Smooth muscle cell (in vitro differentiated cells): ENCODE results near the gene DUS1L. TPM values are rescaled to one million over a fixed set of nuclear protein-coding genes. Genes with fewer than 3 reads are reported as not detected.

Source experiments
- DNase-seq: peaks from one replicate; lab custom pipeline; 2025; ENCODE audit not compliant: unreplicated experiment; lab: John Stamatoyannopoulos, UW
- H2AFZ ChIP-seq: fragments of 200-600 bp; sonication (generic); 2 replicates; pipeline ENCODE4 v1.6.0; 2016; ENCODE audit warnings: antibody characterized with exemption, low read depth, mild to moderate bottlenecking
- H3F3A ChIP-seq: fragments of 200-600 bp; sonication (generic); 2 replicates; pipeline ENCODE4 v1.6.0; 2017; ENCODE audit warnings: antibody characterized with exemption, low read depth
- H3K27ac ChIP-seq: fragments of 200-600 bp; sonication (generic); 2 replicates; pipeline ENCODE4 v1.5.1; 2016; ENCODE audit warnings: low read depth, mild to moderate bottlenecking
- H3K27me3 ChIP-seq: fragments of 200-600 bp; sonication (generic); 2 replicates; pipeline ENCODE4 v1.6.1; 2016; ENCODE audit warnings: low read depth, mild to moderate bottlenecking
- H3K36me3 ChIP-seq: fragments of 200-600 bp; sonication (generic); 2 replicates; pipeline ENCODE4 v1.5.1; 2016; ENCODE audit warnings: low read depth
- H3K4me1 ChIP-seq: fragments of 200-600 bp; sonication (generic); 2 replicates; pipeline ENCODE4 v1.5.1; 2016; ENCODE audit warnings: low read depth
- H3K4me2 ChIP-seq: fragments of 200-600 bp; sonication (generic); 2 replicates; pipeline ENCODE4 v1.6.0; 2016; ENCODE audit warnings: mild to moderate bottlenecking
- H3K4me3 ChIP-seq: fragments of 200-600 bp; sonication (generic); 2 replicates; pipeline ENCODE4 v1.5.1; 2016; ENCODE audit warnings: mild to moderate bottlenecking
- H3K79me2 ChIP-seq: fragments of 200-600 bp; sonication (generic); 2 replicates; pipeline ENCODE4 v1.6.0; 2016; ENCODE audit warnings: low read depth, mild to moderate bottlenecking
- H3K9ac ChIP-seq: fragments of 200-600 bp; sonication (generic); 2 replicates; pipeline ENCODE4 v1.6.0; 2016; ENCODE audit warnings: low read depth
- H3K9me3 ChIP-seq: fragments of 200-600 bp; sonication (generic); replicated peaks from 2 replicates; pipeline ENCODE4 v1.5.1; 2016; ENCODE audit warnings: low read depth
- H4K20me1 ChIP-seq: fragments of 200-600 bp; sonication (generic); 2 replicates; pipeline ENCODE4 v1.6.0; 2016; ENCODE audit warnings: low read depth
- CTCF ChIP-seq: fragments of 200-600 bp; sonication (generic); IDR thresholded peaks from 2 replicates; pipeline ENCODE4 v1.5.1; 2017; ENCODE audit warnings: borderline replicate concordance, mild to moderate bottlenecking, antibody characterized with exemption; ENCODE audit not compliant: insufficient read depth, poor library complexity, severe bottlenecking
- WGBS: methylation state at CpG from one replicate; pipeline ENCODE4 v1.1.7; 2016; ENCODE audit warnings: low lambda C conversion rate; 5-methylcytosine and 5-hydroxymethylcytosine counted together
- polyA plus RNA-seq: library from polyadenylated mRNA; unstranded; fragments of >200 nt; fragmentation: Nextera tagmentation; extraction: Ambion mirVana; gene quantifications from 2 replicates; pipeline ENCODE4 v1.2.1, GENCODE V29; 2016
- total RNA-seq: library from RNA; depleted of rRNA; stranded (reverse); fragments of >200 nt; gene quantifications from 2 replicates; pipeline ENCODE4 v1.2.3, GENCODE V29; 2014

The DUS1L gene
- total and polyA plus RNA-seq, 2 experiments from 2014 or later = 49.4 to 125 TPM

GRCh38 chr17:82059272-82060000 is 6.2 kb downstream of the DUS1L start:
- no peak for TF ChIP-seq CTCF
- Histone ChIP-seq H2AFZ (no peak overlapping the region), H3K27ac (no peak overlapping the region), H3K4me1 (no peaks in the 10 kb centered on the region), H3K4me3 (no peak overlapping the region), H3K4me2 (no peak overlapping the region), H3K9ac (no peak overlapping the region), H3F3A (no peaks in the 10 kb centered on the region), H3K36me3 (no peaks in the 10 kb centered on the region), H3K79me2 (peaks cover 5% of the 10 kb centered on the region), H3K9me3 (no peaks in the 10 kb centered on the region), H4K20me1 (no peaks in the 10 kb centered on the region), H3K27me3 (no peaks in the 10 kb centered on the region)
- DNase-seq = no peak
- WGBS = 93% methylated on average over 19 of the region's 19 CpGs

GRCh38 chr17:82058855-82059249 is 6.8 kb downstream of the DUS1L start:
- H3K4me1 ChIP-seq = no peaks in the 10 kb centered on the region
- peaks cover under 1% of the 10 kb centered on the region for H3K79me2 ChIP-seq
- no peak overlapping the region for H3K9ac ChIP-seq
- no peak for TF ChIP-seq CTCF
- DNase-seq = no peak
- no peaks in the 10 kb centered on the region for H3K27me3 ChIP-seq
- H3F3A ChIP-seq = no peaks in the 10 kb centered on the region
- WGBS = 92% methylated on average over 9 of the region's 10 CpGs
- H3K36me3 ChIP-seq = no peaks in the 10 kb centered on the region
- no peaks in the 10 kb centered on the region for H3K9me3 ChIP-seq
- no peak overlapping the region for H3K4me2 ChIP-seq
- no peak overlapping the region for H3K4me3 ChIP-seq
- H2AFZ ChIP-seq = no peak overlapping the region
- H4K20me1 ChIP-seq = no peaks in the 10 kb centered on the region
- H3K27ac ChIP-seq = no peak overlapping the region

- TF ChIP-seq CTCF = no peak
- Histone ChIP-seq H3K79me2 (peaks cover 3% of the 10 kb centered on the region), H3K27ac (no peak overlapping the region), H3K4me1 (no peaks in the 10 kb centered on the region), H3F3A (no peaks in the 10 kb centered on the region), H2AFZ (no peak overlapping the region), H3K9ac (no peak overlapping the region), H3K9me3 (no peaks in the 10 kb centered on the region), H3K27me3 (no peaks in the 10 kb centered on the region), H3K4me2 (no peak overlapping the region), H3K36me3 (no peaks in the 10 kb centered on the region), H4K20me1 (no peaks in the 10 kb centered on the region), H3K4me3 (no peak overlapping the region)
- DNase-seq = no peak
- 90% methylated on average over 13 of the region's 17 CpGs for WGBS
Measured at GRCh38 chr17:82058230-82058854, 7.3 kb downstream of the DUS1L start.
